NCI-H1694 (cell line): ENCODE results near the gene SDR42E1.
"Not testable (repeated sequence)": the region's sequence is repeated elsewhere in the genome, so short reads cannot be mapped to it uniquely, and the experiment has no call there.

Experiments
- DNase-seq: peaks from one replicate; lab custom pipeline; 2025; lab: John Stamatoyannopoulos, UW

SDR42E1 gene

GRCh38 chr16:82037251-82037650 lies 26.0 kb upstream of the SDR42E1 start:
- DNase-seq: no peak

GRCh38 chr16:82034981-82035612 lies 23.8 kb upstream of the SDR42E1 start, which contains the start of gene HSD17B2:
Gene HSD17B2 (plus strand): TSS chr16:82035253. CDS start chr16:82035425, 172 bp downstream.
- DNase-seq: no peak

DNA sequence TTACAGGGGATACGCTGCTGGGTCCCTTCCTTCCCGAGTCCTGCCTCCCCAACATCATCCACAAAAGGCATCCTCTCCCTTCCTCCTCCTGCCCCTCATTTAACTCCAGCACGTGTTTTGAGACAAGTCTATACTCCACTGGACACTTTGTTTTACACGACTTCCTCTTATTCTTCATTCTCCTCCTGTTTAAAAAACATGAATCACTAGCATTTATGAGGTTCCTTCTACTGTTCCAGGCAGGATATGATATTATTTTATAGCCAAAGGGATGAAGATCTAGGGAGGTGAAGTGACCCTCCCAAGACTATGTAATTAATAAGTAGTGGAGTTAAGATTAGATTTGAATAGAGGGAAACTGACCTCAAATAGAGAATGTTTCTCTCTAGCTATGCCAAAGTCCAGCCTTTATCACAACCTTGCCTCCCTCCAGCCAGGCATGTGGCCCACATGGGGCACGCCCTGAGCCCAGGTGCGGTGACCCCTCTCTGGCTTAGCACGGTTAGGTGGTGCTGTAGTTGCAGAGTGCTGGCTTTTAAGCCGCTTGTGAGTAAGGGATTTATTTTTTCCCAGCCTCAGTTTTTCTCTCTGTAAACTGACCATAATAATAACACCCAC lies 22.5 kb upstream of the SDR42E1 start:
- DNase-seq: no peak

GRCh38 chr16:82033006-82033405 lies 21.7 kb upstream of the SDR42E1 start:
- no peak for DNase-seq

DNA sequence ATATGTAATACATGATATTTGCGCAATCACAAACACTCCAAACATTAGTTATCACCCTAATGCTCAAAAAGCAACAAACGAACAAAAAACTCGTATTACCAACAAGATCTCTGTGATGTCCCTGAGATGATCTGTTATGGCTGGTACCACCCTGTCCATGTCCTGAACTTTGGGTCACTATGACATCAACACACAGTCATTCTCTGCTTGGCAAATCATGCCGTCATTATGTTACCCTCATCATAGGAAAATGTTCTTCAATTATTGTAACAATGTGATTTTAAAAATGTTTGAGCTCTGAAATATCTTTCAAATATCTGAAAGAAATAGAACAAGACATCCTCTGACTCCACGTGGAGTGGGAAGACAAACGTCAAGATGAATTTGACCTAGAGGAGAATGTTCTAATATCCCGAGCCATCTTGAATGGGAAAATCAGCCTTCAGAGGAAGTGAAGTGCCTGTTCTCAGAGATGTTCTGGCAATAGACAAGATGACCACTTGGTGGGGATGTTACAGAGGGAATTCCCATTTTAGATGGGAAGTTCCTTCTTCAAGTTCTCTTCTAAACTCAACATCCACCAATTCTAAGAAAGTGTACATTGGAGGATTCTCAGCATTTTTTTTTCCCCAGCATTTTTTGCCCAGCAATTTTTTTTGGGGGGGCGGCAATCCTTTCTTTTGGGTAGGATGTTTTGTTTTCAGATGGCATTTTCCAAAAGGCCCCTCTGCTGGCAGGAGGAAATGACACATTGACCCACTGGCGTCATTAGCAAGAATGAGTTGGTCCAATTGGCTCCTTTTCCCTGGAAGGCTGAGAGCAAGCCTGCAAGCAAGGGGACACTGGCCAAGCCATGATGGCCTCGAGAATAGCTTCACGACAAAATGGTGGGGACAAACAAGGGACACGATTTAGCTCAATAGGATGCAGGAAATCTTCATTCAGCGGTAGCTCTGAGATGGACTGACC lies 20.1 kb upstream of the SDR42E1 start:
- no peak for DNase-seq

DNA sequence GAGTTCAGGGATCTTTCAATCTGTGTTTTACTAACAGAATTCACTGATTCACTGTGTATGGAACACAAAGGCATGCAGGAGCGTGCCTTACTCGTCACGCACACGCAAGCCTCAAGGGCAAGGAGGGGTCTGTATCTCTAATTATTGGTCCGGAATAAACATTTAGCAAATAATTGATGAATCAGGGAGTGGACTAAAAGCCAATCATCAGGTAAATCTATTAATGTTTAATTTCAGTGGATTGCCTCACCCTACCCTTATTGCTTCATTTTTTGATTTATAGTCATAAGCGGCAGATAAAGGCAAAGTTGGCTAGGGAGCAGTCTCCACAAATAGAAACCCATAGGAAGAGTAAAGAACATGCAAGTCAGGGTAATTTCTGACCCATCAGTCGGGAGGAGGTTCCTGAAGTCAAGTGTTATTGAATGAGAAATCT lies 16.4 kb upstream of the SDR42E1 start:
- no peak for DNase-seq

DNA sequence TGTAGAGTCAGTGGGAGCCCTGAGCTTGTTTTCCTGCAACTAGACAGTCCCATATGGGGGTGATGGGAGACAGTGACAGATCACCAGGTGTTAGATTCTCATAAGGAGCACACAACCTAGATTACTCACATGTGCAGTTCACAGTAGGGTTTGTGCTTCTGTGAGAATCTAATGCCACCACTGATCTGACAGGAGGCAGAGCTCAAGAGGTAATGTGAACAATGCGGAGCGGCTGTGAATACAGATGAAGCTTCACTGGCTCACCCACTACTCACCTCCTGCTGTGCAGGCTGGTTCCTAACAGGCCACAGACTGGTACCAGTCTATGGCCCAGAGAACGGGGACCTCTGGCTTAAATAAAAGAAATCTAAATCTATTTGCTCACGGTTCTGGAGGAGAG lies 13.6 kb upstream of the SDR42E1 start:
- DNase-seq: no peak

DNA sequence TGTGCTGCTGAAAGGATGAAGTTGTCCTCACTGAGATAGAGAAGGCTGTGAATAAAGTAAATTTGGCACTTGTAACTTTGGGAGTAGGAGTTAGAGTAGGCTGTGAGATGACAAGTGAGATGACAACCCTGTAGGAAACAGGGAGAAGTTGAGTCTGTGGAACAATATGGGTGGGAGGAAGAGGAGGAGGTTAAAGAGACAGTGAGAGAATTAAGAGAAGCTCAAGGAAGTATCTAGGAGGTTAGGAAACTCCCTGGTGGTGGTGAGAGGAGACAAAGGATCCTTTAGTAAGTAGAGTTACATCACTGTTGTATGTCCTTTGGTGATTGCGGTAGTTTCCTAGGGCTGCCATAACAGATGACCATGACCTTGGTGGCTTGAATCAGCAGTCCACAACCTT lies 13.0 kb upstream of the SDR42E1 start:
- no peak for DNase-seq

DNA sequence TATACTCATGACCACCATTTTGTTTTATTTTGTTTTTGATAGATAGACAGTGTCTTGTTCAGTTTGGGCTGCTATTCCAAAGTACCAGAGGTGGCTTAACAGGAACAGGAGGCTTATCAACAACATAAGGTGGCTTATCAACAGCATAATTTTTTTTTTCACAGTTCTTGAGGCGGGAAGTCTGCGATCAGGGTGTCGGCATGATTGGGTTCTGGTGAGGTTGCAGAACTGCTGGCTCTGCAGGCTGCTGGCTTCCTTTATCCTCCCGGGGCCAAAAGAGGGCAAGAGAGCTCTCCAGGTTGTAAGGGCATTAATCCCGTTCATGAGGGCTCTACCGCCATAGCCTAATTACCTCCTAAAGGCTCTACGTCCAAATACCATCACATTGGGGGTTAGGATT lies 11.9 kb upstream of the SDR42E1 start:
- DNase-seq: no peak

GRCh38 chr16:82020051-82020450 lies 8.8 kb upstream of the SDR42E1 start:
- no peak for DNase-seq

GRCh38 chr16:82019535-82019934 lies 8.3 kb upstream of the SDR42E1 start:
- no peak for DNase-seq

DNA sequence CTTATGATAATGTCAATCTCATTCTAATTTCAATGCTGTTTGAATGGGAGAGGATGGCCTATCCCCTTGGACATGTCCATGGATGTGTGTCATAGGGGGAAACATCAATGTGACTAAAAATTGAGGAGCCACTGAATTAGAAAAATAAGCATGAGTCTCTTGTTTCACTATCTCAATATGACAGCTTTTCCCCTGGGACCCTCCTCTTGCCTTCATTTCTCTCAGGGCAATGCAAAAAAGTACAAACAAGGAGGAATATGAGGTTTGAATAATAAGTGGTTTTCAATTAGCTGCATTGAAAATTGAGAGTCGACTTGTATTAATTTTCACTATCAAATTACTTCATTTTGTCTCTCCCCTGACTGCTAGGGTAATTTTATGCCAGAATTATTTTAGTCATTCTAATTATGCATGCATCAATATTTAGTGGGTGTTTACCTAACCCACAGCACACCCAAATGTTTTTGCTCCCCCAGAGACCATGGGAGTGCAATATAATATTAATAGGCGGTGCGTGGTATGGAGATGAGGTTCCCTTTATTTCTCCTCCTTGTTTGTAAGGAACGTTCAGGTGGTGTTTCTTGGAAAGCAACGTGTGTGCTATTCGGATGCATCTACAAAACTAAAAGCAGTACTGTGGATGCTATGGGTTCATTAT lies 6.8 kb upstream of the SDR42E1 start:
- DNase-seq: no peak

DNA sequence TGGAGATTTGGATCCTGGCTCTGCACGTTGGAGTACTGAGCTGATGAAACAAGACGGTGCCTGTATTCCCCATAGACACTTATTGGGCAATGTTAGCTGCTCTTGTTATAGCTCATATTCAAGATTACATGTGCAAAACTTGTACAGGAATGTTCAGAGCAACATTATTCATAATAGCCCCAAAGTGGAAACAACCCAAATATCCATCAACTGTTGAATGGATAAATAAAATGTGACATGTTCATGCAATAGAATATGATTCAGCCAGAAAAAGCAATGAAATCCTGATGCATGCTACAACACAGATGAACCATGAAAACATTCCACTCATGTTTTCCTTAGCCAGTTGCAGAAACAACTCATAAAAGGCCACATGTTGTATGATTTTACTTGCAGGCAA lies 5.7 kb upstream of the SDR42E1 start:
- DNase-seq: no peak

GRCh38 chr16:82016263-82016662 lies 5.0 kb upstream of the SDR42E1 start:
- DNase-seq: no peak

DNA sequence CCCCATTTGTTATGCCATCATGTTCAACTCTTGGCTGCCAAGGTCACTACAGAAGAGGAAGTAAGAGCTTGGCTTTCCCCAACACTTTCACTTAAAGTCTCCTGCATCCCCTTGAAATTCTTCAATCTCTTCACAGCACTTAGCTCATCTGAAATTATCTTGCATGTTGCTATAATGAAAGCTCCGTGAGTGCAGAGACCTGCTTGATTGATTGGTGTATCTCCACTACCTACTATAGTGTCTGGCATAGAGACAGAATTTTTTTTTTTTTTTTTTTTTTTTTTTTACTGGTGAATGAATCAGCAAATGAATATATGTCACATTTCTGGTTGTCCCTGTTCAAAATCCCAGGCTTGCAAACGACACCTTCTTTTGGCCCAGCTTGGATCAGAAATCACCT lies 1.9 kb upstream of the SDR42E1 start:
- DNase-seq: no peak

GRCh38 chr16:82010649-82011048 lies 621 bp downstream of the SDR42E1 start:
- no peak for DNase-seq

DNA sequence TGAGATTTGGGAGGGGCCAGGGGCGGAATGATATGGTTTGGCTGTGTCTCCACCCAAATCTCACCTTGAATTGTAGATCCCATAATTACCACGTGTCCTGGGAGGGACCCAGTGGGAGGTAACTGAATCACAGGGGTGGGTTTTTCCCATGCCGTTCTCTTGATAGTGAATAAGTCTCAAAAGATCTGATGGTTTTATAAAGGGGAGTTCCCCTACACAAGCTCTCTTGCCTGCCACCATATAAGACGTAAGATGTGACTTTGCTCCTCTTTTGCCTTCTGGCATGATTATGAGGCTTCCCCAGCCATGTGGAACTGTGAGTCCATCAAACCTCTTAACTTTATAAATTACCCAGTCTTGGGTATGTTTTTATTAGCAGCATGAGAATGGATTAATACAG lies 1.5 kb downstream of the SDR42E1 start:
- DNase-seq: not testable (repeated sequence)

GRCh38 chr16:82008957-82009592 lies 2.2 kb downstream of the SDR42E1 start:
- DNase-seq: no peak

- DNase-seq: no peak
Observed at GRCh38 chr16:82007189-82007588, 4.1 kb downstream of the SDR42E1 start.

- no peak for DNase-seq
Observed at GRCh38 chr16:82006036-82006435, 5.2 kb downstream of the SDR42E1 start.

DNA sequence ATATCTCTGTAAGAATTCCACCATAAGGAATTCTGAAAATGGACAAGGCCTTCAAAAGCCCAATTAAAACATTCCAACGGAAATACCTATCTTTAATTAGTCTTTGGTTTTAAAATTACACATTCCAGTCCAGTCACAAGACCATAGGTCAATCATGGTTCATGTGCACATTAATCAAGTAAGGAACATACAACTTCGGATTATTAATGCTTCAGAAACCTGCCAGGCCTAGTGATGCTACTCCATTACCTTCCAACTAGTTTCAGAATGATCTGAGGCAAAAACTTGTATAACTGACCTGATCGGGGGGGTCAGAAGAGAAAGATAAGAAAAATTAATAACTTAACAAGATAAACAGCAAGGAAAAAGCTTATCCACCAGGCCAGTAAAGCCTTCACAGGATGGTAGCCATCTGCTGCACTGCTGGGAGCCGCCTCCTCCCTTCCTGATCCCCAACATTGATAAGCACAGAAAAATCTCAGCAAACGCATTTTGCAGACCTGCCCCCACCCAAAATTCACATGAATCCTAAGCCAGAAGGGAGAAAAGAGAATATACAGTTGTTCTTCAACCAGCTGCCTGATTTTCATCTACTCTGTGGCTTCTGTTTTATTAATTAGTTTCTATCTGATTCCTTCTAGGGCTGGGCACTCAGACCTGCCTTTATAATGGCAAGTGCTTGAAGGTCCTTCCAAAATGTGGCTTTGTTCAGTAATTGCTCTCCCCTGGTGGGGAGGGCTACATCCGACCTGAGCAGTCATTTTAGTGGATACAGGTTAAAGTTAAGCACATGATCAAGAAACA lies 6.0 kb downstream of the SDR42E1 start:
- no peak for DNase-seq
